ENCODE results near the gene MKS1. TPM values are rescaled to one million over a fixed set of nuclear protein-coding genes. Genes with fewer than 3 reads are reported as not detected.

The MKS1 gene
- total RNA-seq, 1 experiment from 2014 or later: 24.8 TPM

DNA sequence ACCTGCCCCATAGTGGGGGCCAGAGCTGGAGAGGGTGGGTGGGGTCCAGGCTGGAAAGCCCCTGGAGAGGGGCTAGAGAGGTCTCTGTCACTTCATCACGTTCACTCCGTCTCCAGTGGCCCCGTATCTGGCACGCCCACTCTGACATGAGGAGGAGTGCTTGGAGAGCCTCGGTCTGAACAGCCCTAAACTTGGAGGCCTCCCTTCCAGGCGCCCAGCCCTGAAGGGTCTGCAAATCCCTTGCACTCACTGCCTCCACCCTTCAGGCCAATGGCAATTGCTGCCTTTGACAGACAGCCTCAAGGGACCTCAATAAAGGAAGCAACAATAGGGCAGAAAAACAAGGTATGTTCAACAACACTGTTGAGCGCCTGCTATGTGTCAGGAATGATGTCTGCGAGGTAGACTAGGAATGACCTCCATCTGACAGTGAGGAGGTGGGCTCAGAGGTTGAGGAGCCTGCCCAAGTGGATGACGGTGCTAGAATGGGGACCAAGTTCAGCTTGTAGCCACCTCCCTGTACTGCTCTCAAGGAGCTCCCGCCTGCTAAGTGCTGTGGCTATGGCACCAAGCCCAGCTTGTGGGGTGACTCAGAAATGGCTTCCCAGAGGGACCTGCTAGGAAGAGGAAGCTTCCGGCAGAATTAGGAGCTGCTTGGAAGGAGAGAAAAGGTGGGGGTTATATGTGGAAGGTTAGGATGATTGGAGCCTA, 29.5 kb downstream of the MKS1 start:
- no CpG with 5 or more reads among the region's 11 CpGs for WGBS (ENCODE audit: extremely low coverage, insufficient read length, low lambda C conversion rate)
- no peaks in the 10 kb centered on the region for H3K79me1 ChIP-seq (ENCODE audit: insufficient read depth, low read depth, low read length, poor library complexity, severe bottlenecking)
- H3K4me1 ChIP-seq (ENCODE audit: insufficient read depth, low read length): no peaks in the 10 kb centered on the region
- no peak overlapping the region for H2BK20ac ChIP-seq (ENCODE audit: low read depth, low read length, poor library complexity, severe bottlenecking)
- H3K18ac ChIP-seq (ENCODE audit: insufficient read length, low read depth, low read length): no peak overlapping the region
- no peaks in the 10 kb centered on the region for H4K20me1 ChIP-seq (ENCODE audit: control insufficient read depth, insufficient read depth, insufficient read length)
- H3K14ac ChIP-seq (ENCODE audit: insufficient read depth, low read length): no peak overlapping the region
- H2BK15ac ChIP-seq (ENCODE audit: low read depth, low read length): no peak overlapping the region
- no peak overlapping the region for H4K91ac ChIP-seq (ENCODE audit: insufficient read length, low read depth, low read length)
- no peaks in the 10 kb centered on the region for H3K9me3 Mint-ChIP-seq
- H3K4ac ChIP-seq (ENCODE audit: low read depth, low read length): no peak overlapping the region
- no peak overlapping the region for H2BK5ac ChIP-seq (ENCODE audit: insufficient read length, low read length)
- no peak overlapping the region for H3K4me2 ChIP-seq (ENCODE audit: insufficient read depth, insufficient read length, low read length)
- H4K5ac ChIP-seq (ENCODE audit: insufficient read length, low read depth, low read length): no peak overlapping the region
- H3K27me3 Mint-ChIP-seq (ENCODE audit: low read depth): peaks cover 13% of the 10 kb centered on the region
- no peaks in the 10 kb centered on the region for H3K79me2 ChIP-seq (ENCODE audit: insufficient read depth, low read length)
- H2AFZ ChIP-seq (ENCODE audit: low read length): no peak overlapping the region
- no peak overlapping the region for H3T11ph ChIP-seq (ENCODE audit: low read length)
- no peak overlapping the region for H3K56ac ChIP-seq (ENCODE audit: insufficient read length, low read depth, low read length)
- H3K23ac ChIP-seq (ENCODE audit: insufficient read length, low read depth, low read length): no peak overlapping the region
- H3K4me1 Mint-ChIP-seq: peaks cover 8 to 9% of the 10 kb centered on the region in 2 experiments
- H3K36me3 Mint-ChIP-seq (ENCODE audit: insufficient read depth in 1 of 3, low read depth in 3 of 3): no peaks in the 10 kb centered on the region
- no peak overlapping the region; a peak in 1 of 7 replicates for H3K27ac Mint-ChIP-seq
- H3K9me3 ChIP-seq (ENCODE audit: control insufficient read depth, low read depth, low read length): no peaks in the 10 kb centered on the region
- H3K27me3 ChIP-seq (ENCODE audit: insufficient read depth, low read length): no peaks in the 10 kb centered on the region
- no peak overlapping the region for H2BK120ac ChIP-seq (ENCODE audit: low read depth, low read length, poor library complexity, severe bottlenecking)
- H2AK5ac ChIP-seq (ENCODE audit: insufficient read length, low read length): no peak overlapping the region
- no peak overlapping the region for H3K9ac ChIP-seq (ENCODE audit: extremely low read depth, insufficient read length, low read length)
- no peak for DNase-seq
- no peaks in the 10 kb centered on the region for H3K23me2 ChIP-seq (ENCODE audit: insufficient read length, low read depth, low read length, poor library complexity, severe bottlenecking)
- H3K27ac ChIP-seq (ENCODE audit: insufficient read length, low read depth, low read length): no peak overlapping the region
- TF ChIP-seq, protein P1, sequence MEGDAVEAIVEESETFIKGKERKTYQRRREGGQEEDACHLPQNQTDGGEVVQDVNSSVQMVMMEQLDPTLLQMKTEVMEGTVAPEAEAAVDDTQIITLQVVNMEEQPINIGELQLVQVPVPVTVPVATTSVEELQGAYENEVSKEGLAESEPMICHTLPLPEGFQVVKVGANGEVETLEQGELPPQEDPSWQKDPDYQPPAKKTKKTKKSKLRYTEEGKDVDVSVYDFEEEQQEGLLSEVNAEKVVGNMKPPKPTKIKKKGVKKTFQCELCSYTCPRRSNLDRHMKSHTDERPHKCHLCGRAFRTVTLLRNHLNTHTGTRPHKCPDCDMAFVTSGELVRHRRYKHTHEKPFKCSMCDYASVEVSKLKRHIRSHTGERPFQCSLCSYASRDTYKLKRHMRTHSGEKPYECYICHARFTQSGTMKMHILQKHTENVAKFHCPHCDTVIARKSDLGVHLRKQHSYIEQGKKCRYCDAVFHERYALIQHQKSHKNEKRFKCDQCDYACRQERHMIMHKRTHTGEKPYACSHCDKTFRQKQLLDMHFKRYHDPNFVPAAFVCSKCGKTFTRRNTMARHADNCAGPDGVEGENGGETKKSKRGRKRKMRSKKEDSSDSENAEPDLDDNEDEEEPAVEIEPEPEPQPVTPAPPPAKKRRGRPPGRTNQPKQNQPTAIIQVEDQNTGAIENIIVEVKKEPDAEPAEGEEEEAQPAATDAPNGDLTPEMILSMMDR (conservative IDR thresholded peaks at IDR 0.05): no peak
- H2BK12ac ChIP-seq (ENCODE audit: insufficient read length, low read depth, low read length): no peak overlapping the region
- H4K8ac ChIP-seq (replicated peaks; ENCODE audit: insufficient read length, low read depth, low read length): no peak overlapping the region
- no peak overlapping the region for H3K4me3 Mint-ChIP-seq
